ENCODE data around the gene TM9SF1.

Gene TM9SF1

GRCh38 chr14:24179961-24180796 lies 15.1 kb downstream of the TM9SF1 start:
- peak; percentile 88 for DNase-seq (ENCODE audit: low read depth)
- H3K4me3 ChIP-seq (replicated peaks; ENCODE audit: low read depth, low read length): no peak overlapping the region
- no peak for TF ChIP-seq CTCF (IDR thresholded peaks at IDR 0.05; ENCODE audit: low read length, missing control alignments)

DNA sequence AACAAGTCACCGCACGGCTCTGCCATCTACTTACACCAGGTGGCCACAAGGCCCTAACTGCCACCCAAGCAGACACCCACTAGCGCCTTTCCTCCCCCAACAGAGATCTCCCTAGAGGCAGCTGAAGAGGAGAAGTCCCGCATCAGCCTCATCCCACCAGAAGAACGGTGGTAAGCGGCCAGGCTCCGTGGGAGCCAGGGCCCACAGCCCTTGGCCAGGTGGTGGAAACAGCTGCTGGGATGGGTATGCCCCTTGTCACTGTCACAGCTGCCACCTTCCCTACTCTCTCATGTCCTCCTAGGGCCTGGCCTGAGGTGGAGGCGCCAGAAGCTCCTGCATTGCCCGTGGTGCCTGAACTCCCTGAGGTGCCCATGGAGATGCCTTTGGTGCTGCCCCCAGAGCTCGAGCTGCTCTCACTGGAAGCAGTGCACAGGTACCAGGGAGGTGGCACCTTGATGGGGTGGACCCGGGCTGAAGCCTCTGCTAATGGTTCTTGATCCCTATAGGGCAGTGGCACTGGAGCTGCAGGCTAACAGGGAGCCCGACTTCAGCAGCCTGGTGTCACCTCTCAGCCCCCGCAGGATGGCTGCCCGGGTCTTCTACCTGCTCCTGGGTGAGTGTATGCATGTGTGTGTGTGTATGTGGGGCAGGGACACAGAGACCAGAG lies 15.8 kb downstream of the TM9SF1 start:
- no peak for TF ChIP-seq CTCF (IDR thresholded peaks at IDR 0.05; ENCODE audit: low read length, missing control alignments)
- H3K4me3 ChIP-seq (replicated peaks; ENCODE audit: low read depth, low read length): no peak overlapping the region

GRCh38 chr14:24178399-24179178 lies 16.7 kb downstream of the TM9SF1 start:
- no peak for TF ChIP-seq CTCF (IDR thresholded peaks at IDR 0.05; ENCODE audit: low read length, missing control alignments)
- H3K4me3 ChIP-seq (replicated peaks; ENCODE audit: low read depth, low read length): no peak overlapping the region
- no peak for DNase-seq (ENCODE audit: low read depth)

More for the DNA sequence above, 15.8 kb downstream of the TM9SF1 start:
- DNase-seq (ENCODE audit: low read depth): no peak

GRCh38 chr14:24177891-24178290 lies 17.4 kb downstream of the TM9SF1 start:
- H3K4me3 ChIP-seq (replicated peaks; ENCODE audit: low read depth, low read length): no peak overlapping the region
- TF ChIP-seq CTCF (IDR thresholded peaks at IDR 0.05; ENCODE audit: low read length, missing control alignments): no peak
- DNase-seq (ENCODE audit: low read depth): no peak

- no peak for DNase-seq (ENCODE audit: low read depth)
- TF ChIP-seq CTCF (IDR thresholded peaks at IDR 0.05; ENCODE audit: low read length, missing control alignments): no peak
- no peak overlapping the region for H3K4me3 ChIP-seq (replicated peaks; ENCODE audit: low read depth, low read length)
These were observed 18.0 kb downstream of the TM9SF1 start for GRCh38 chr14:24177041-24177825.

DNA sequence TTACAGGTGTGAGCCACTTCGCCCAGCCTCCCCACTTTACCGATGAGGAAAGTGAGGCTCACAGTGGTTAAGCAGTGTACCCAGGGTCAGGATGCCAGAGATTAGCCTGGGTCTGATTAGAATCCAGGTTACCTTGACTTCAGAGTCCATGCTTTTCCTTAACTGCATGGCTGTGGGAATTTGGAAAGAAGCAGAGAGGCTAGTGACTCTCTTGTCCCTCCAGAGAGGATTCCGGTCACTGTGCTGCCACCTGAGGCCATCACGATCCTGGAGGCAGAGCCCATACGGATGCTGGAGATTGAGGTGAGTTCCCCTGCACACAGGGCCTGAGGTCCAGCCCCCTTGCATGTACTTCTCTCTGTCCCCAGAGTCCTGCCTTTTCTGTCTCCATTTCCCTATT lies 18.6 kb downstream of the TM9SF1 start:
- H3K4me3 ChIP-seq (replicated peaks; ENCODE audit: low read depth, low read length): no peak overlapping the region
- DNase-seq (ENCODE audit: low read depth): no peak
- no peak for TF ChIP-seq CTCF (IDR thresholded peaks at IDR 0.05; ENCODE audit: low read length, missing control alignments)

All from fibroblast of pulmonary artery (primary cell).